B cell (primary cell): ENCODE results near the gene LRSAM1.

ENCODE experiments used
- EZH2 ChIP-seq: IDR thresholded peaks from 2 replicates; pipeline ENCODE4 v1.6.1; 2012; ENCODE audit warnings: borderline replicate concordance, low read depth, mild to moderate bottlenecking, moderate library complexity, low read length; ENCODE audit not compliant: insufficient read depth, poor library complexity, severe bottlenecking
- TF ChIP-seq, protein P1 (sequence below): fragments of 200-600 bp; IDR thresholded peaks from one replicate; pipeline ENCODE4 v1.8.0; 2022; ENCODE audit warnings: antibody characterized with exemption, mild to moderate bottlenecking

DNA sequence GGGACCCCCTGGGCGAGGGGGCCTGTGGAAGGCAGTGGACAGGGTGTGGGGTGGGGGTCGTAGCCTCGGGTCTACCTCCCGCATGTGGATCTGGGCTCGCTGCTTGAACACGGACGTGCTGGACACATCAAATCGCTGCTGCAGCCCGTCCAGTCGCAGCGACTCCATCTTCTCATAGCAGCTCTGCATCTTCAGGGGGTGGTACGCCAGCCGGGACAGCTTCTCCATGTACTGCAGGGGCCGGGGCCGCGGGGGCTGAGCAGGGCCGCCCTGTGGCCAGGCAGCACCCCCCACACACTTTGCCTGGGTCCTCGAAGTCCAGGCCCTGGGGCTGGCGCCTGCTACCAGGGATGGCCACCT lies 57.6 kb downstream of the LRSAM1 start:
- TF ChIP-seq, protein P1, sequence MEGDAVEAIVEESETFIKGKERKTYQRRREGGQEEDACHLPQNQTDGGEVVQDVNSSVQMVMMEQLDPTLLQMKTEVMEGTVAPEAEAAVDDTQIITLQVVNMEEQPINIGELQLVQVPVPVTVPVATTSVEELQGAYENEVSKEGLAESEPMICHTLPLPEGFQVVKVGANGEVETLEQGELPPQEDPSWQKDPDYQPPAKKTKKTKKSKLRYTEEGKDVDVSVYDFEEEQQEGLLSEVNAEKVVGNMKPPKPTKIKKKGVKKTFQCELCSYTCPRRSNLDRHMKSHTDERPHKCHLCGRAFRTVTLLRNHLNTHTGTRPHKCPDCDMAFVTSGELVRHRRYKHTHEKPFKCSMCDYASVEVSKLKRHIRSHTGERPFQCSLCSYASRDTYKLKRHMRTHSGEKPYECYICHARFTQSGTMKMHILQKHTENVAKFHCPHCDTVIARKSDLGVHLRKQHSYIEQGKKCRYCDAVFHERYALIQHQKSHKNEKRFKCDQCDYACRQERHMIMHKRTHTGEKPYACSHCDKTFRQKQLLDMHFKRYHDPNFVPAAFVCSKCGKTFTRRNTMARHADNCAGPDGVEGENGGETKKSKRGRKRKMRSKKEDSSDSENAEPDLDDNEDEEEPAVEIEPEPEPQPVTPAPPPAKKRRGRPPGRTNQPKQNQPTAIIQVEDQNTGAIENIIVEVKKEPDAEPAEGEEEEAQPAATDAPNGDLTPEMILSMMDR = no peak
- no peak for TF ChIP-seq EZH2
